HG03097 (cell line): ENCODE results near the gene TIAM2.

ENCODE experiments used
- ATAC-seq: cut with Tn5 transposase; IDR thresholded peaks from one replicate; pipeline ENCODE4 v1.9.1; 2021; ENCODE audit not compliant: unreplicated experiment, low FRiP score

TIAM2 gene

GRCh38 chr6:155270561-155271091 lies 275.5 kb downstream of the TIAM2 start:
- ATAC-seq, result no peak

- no peak for ATAC-seq
These were observed 276.0 kb downstream of the TIAM2 start for GRCh38 chr6:155271145-155271544.

- no peak for ATAC-seq
These were observed 277.5 kb downstream of the TIAM2 start for GRCh38 chr6:155272353-155273232.

- ATAC-seq, result no peak
These were observed 278.3 kb downstream of the TIAM2 start for GRCh38 chr6:155273431-155273830.

- ATAC-seq, result no peak
These were observed 279.0 kb downstream of the TIAM2 start for GRCh38 chr6:155274106-155274505.

- no peak for ATAC-seq
These were observed 279.4 kb downstream of the TIAM2 start for GRCh38 chr6:155274533-155274932.

GRCh38 chr6:155275808-155276480 lies 280.8 kb downstream of the TIAM2 start:
- ATAC-seq, result no peak

GRCh38 chr6:155276638-155277037 lies 281.5 kb downstream of the TIAM2 start:
- no peak for ATAC-seq

GRCh38 chr6:155278319-155279049 lies 283.4 kb downstream of the TIAM2 start:
- ATAC-seq, result no peak

GRCh38 chr6:155284775-155285174 lies 289.7 kb downstream of the TIAM2 start:
- ATAC-seq, result no peak

GRCh38 chr6:155287762-155288161 lies 292.6 kb downstream of the TIAM2 start:
- no peak for ATAC-seq

- no peak for ATAC-seq
These were observed 295.4 kb downstream of the TIAM2 start for GRCh38 chr6:155290491-155290890.

- ATAC-seq, result no peak
These were observed 296.2 kb downstream of the TIAM2 start for GRCh38 chr6:155291291-155291690.

- ATAC-seq, result no peak
These were observed 297.6 kb downstream of the TIAM2 start for GRCh38 chr6:155292711-155293110.

- no peak for ATAC-seq
These were observed 302.6 kb downstream of the TIAM2 start for GRCh38 chr6:155297669-155298068.

- ATAC-seq, result no peak
These were observed 306.8 kb downstream of the TIAM2 start for GRCh38 chr6:155301867-155302266.

- ATAC-seq, result no peak
These were observed 308.3 kb downstream of the TIAM2 start for GRCh38 chr6:155303361-155303870.

- no peak for ATAC-seq
These were observed 311.8 kb downstream of the TIAM2 start for GRCh38 chr6:155306958-155307357.
